Activated T-cell treated with anti-CD3 and anti-CD28 coated beads, Interleukin-2, amount 50 U/mL, for 24 hours (primary cell): ENCODE data around the gene RSKR.

Experiments used
- DNase-seq: peaks from one replicate; pipeline ENCODE4 v3.0.0-alpha.2; 2020
- H3K27ac Mint-ChIP-seq: 2 replicates; pipeline ENCODE4 v1.8.0; 2020; ENCODE audit warnings: mild to moderate bottlenecking, mixed read lengths
- H3K27me3 Mint-ChIP-seq: 2 replicates; pipeline ENCODE4 v1.8.0; 2020; ENCODE audit warnings: mixed read lengths
- H3K36me3 Mint-ChIP-seq: 2 replicates; pipeline ENCODE4 v1.8.0; 2020; ENCODE audit warnings: low read depth, mixed read lengths
- H3K4me1 Mint-ChIP-seq: 2 replicates; pipeline ENCODE4 v1.8.0; 2020; ENCODE audit warnings: low read depth, mixed read lengths
- H3K4me3 Mint-ChIP-seq: 2 replicates; pipeline ENCODE4 v1.8.0; 2020; ENCODE audit warnings: mild to moderate bottlenecking, moderate library complexity, mixed read lengths
- H3K9me3 Mint-ChIP-seq: 2 replicates; pipeline ENCODE4 v1.8.0; 2020; ENCODE audit warnings: mixed read lengths

The RSKR gene

DNA sequence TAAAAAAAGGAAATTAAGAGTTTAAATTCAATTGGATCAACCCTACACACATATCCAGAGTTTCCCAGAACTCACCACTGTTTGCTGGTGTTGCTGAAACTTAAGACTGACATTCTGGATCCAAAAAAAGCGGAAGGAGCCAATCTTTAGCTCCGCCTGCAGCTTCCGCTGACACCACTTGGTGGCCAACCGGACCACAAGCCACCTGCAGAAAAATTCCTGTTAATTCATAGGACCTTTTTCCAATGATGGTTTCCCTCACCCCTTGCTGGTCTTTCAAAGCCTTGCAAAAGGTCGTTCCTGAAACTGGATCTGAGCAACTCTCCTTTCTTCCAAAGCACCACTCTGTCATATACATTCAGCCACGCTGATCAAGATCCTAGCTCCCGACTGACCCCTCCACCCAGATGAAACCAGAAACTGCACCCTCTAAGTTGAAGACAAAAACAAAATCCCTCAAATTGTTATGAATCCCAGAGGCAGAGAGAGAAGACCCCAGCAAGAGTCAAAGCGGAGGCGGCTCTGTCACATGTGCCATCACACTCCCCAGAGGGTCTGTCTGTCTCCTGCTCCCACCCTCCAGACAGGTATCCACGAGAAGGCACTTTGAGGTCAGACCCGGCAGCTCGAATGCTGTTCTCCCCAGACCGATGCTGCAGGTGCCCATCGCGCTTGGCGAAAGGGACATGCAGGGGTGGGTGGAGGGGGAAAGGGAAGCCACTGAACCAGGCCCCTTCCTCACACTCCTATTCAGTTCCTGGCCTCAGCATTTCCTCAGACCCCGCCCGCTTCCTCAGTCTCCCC, 30.2 kb upstream of the RSKR start:
- H3K9me3 Mint-ChIP-seq = no peaks in the 10 kb centered on the region
- H3K27ac Mint-ChIP-seq = peak overlapping the region; percentile 90
- DNase-seq = peak; percentile 61
- H3K4me3 Mint-ChIP-seq = peak overlapping the region; percentile 94
- H3K4me1 Mint-ChIP-seq = peaks cover 49% of the 10 kb centered on the region
- H3K27me3 Mint-ChIP-seq = no peaks in the 10 kb centered on the region
- peaks cover 78% of the 10 kb centered on the region for H3K36me3 Mint-ChIP-seq

DNA sequence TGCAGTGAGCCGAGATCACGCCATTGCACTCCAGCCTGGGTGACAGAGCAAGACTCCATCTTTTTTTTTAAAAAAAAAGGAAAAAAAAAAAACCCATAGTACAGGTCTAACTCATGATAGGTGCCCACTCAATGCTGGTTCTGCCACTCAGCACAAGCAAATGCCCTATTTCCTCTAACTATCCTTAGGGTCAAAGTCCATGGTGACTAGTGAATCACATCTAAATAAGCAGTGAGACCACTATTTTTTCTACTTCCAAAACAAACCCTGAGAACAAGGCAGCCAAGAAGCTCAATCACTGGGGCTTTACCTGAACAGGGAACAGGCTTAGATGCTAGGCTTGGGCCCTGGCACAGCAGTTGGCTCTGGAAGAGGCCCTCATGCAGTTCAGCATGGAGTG, 27.6 kb upstream of the RSKR start:
- peak overlapping the region; percentile 35 for H3K27ac Mint-ChIP-seq
- peaks cover 81% of the 10 kb centered on the region for H3K36me3 Mint-ChIP-seq
- H3K27me3 Mint-ChIP-seq = no peaks in the 10 kb centered on the region
- H3K4me1 Mint-ChIP-seq = peaks cover 50% of the 10 kb centered on the region
- H3K4me3 Mint-ChIP-seq = no peak overlapping the region
- H3K9me3 Mint-ChIP-seq = no peaks in the 10 kb centered on the region
- DNase-seq = no peak

DNA sequence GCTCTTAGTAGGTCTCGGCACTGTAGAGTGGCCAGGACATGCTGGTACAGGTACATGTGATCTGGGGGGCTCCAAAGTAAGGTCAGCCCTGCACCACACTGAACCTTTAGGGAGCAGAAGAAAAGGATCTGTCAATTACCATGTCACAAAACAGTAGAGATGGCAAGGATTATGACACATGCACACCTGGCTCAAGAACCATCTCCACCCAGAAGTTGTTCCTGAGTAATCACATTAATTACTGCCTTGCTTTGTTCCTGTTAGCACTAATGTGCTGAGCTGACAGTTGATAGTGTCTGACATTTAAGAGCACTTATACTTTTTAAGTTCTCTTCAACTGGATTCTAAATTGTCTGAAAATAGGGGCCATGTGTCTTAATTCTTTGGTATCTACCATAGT, 21.5 kb upstream of the RSKR start:
- DNase-seq = no peak
- Mint-ChIP-seq H3K4me1 (peaks cover 33% of the 10 kb centered on the region), H3K9me3 (no peaks in the 10 kb centered on the region), H3K27me3 (no peaks in the 10 kb centered on the region), H3K27ac (no peak overlapping the region), H3K36me3 (peaks cover 96% of the 10 kb centered on the region), H3K4me3 (no peak overlapping the region)

DNA sequence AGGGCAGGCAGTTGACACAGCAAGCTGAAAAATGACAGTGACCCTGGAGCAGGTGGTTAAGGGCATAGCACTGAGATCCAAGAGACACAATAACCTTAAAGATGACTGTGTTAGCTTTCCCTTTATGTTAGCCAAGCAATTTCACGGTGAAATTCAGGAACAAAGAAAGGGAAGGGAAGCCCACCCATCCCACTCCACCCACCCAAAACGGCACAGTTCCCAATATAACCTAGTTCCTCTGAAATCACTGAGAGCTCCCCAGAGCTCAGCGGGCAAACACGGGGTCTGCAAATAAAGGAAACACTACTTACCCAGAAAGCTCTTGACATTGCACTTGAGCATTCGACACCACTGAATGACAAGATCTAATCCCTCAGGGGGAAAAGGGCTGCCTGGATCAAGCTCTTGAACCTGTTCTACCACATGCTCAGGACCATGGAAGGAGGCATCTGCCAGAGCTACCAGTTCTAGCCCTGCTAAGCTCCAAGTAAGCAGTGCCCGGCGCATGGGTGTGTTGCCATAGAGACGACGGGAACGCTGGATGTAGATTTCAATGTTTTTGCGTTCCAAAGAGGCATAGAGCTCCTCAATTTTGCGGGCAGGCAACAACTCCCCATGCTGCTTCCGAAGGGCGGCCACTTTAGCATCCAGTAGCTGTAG, 20.4 kb upstream of the RSKR start:
- no peak for DNase-seq

DNA sequence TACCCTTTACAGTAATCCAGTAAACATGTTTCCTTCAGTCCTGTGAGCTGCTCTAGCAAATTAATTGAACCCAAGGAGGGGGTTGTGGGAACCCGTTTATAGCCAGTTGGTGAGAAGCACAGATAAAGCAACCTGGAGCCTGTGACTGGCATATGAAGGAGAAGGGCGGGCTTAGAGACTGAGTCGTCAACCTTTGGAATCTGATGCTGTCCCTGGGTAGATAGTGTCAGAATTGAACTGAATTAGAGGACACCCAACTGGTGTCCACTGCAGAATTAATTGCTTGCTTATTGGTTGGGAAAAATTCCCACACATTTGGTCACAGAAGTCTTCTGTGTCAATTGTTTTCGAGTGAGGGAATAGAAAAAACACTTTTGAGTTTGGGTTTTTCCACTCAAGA, 12.8 kb upstream of the RSKR start:
- peaks cover 91% of the 10 kb centered on the region for H3K36me3 Mint-ChIP-seq
- H3K4me1 Mint-ChIP-seq = peaks cover 13% of the 10 kb centered on the region
- no peaks in the 10 kb centered on the region for H3K27me3 Mint-ChIP-seq
- peak overlapping the region; percentile 57 for H3K27ac Mint-ChIP-seq
- no peak for DNase-seq
- H3K9me3 Mint-ChIP-seq = no peaks in the 10 kb centered on the region
- no peak overlapping the region for H3K4me3 Mint-ChIP-seq

More for the DNA sequence above, 20.4 kb upstream of the RSKR start:
- no peak overlapping the region for H3K27ac Mint-ChIP-seq
- H3K27me3 Mint-ChIP-seq = no peaks in the 10 kb centered on the region
- H3K36me3 Mint-ChIP-seq = peaks cover 98% of the 10 kb centered on the region
- H3K9me3 Mint-ChIP-seq = no peaks in the 10 kb centered on the region
- peaks cover 30% of the 10 kb centered on the region for H3K4me1 Mint-ChIP-seq
- H3K4me3 Mint-ChIP-seq = no peak overlapping the region

DNA sequence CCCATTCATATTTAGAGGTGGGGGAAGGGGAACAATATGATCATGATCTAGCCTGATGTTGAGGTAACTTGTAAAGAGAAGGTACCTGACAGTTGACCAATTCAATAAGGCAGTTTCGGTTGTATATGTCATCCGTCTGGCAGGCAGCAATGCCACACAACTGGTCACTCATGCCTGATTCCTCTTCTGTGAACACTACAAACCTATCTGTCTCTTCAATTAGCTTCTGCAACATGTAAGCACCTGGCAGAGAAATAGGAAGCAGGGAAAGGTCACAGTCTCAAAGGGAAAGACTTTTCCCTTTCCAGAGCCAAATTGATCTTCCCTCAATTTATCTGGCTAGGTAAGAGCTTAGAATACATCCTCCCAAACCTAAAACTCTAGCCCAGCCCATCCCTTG, 10.2 kb upstream of the RSKR start:
- no peak for DNase-seq
- peaks cover 13% of the 10 kb centered on the region for H3K4me1 Mint-ChIP-seq
- no peaks in the 10 kb centered on the region for H3K27me3 Mint-ChIP-seq
- peak overlapping the region; percentile 50 for H3K27ac Mint-ChIP-seq
- H3K4me3 Mint-ChIP-seq = no peak overlapping the region
- H3K9me3 Mint-ChIP-seq = no peaks in the 10 kb centered on the region
- H3K36me3 Mint-ChIP-seq = peaks cover 95% of the 10 kb centered on the region

DNA sequence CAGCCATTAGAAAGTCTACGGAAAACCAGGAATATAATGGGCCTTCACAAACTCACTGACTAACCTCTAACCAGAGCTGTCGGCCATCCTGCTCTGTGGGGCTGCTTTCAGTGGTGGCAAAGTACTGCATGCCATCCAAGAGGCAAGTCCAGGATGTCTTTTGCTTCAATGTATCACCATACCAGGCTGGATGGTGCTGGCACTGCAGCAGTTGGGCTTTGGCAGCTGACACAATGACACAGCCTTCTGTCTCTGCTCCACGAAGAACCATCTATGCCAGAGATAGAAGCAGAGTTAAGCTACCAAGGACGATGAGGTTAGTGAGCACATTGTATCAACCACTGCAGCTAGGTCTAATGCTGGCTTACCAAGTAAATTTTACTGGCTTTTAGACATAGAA, 9.7 kb upstream of the RSKR start:
- Mint-ChIP-seq H3K27ac (no peak overlapping the region), H3K36me3 (peaks cover 98% of the 10 kb centered on the region), H3K4me3 (no peak overlapping the region), H3K9me3 (no peaks in the 10 kb centered on the region), H3K4me1 (peaks cover 13% of the 10 kb centered on the region), H3K27me3 (no peaks in the 10 kb centered on the region)
- DNase-seq = no peak

DNA sequence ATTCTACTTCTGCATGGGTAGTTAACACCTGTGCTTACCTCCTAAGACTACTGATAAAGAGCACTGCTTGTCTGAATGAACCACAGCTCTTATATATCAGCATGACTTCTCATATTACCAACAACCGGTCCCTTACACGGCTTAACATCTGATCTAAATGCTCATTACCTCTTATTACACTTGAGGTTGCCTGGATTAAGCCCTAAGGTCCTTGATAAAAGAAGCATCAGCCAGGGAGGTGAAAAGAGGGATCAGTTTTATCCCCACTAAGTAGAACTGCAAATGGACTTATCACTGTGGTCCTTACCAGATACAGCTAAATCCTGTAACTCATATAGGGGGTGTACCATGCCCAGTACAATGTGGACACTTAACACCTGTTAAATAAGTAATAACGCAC, 8.2 kb upstream of the RSKR start:
- H3K36me3 Mint-ChIP-seq = peaks cover 96% of the 10 kb centered on the region
- peaks cover 10% of the 10 kb centered on the region for H3K4me1 Mint-ChIP-seq
- H3K27ac Mint-ChIP-seq = no peak overlapping the region
- H3K4me3 Mint-ChIP-seq = no peak overlapping the region
- H3K27me3 Mint-ChIP-seq = no peaks in the 10 kb centered on the region
- no peaks in the 10 kb centered on the region for H3K9me3 Mint-ChIP-seq
- DNase-seq = no peak

DNA sequence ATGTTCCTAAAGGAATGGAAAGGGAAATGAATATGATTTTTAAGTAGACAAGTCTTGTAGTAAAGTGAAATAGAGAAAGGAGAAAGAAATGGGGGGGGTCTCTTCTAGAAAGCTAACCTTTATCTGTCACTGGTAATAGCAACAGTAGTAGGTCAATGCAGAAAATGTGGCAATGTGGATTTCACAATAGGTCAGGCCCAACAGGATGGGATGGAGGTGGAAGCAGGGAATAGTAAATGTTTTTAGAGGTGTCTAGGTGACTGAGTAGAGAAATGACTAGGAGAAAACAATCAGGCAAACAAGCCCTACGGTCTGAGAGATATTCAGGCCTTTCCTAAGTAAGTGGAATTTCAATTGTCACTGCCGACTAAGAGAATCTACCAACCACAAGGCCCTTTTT, 6.0 kb upstream of the RSKR start:
- peaks cover 98% of the 10 kb centered on the region for H3K36me3 Mint-ChIP-seq
- H3K27ac Mint-ChIP-seq = peak overlapping the region; percentile 71
- no peaks in the 10 kb centered on the region for H3K4me1 Mint-ChIP-seq

DNA sequence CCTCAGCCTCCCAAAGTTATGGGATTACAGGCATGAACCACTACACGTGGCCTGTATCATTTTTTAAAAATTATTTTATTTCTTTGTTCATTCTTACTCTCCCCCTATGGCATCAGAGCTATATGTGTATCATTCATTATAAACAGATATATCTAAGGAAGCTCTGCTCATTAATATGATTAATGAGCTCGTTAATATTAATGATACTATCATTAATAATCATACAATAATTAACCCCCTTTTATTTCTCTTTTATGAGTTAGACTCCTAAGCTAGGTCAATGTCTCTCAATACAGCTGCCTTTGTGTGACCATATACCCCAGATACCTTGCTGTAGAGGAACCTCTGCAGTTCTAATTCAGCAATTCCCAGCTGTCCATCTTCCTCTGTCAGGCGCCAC, 4.5 kb upstream of the RSKR start:
- no peak for DNase-seq
- no peak overlapping the region for H3K27ac Mint-ChIP-seq
- H3K4me1 Mint-ChIP-seq = no peaks in the 10 kb centered on the region
- H3K9me3 Mint-ChIP-seq = no peaks in the 10 kb centered on the region
- no peaks in the 10 kb centered on the region for H3K27me3 Mint-ChIP-seq
- H3K36me3 Mint-ChIP-seq = peaks cover 98% of the 10 kb centered on the region
- no peak overlapping the region for H3K4me3 Mint-ChIP-seq

More for the DNA sequence above, 6.0 kb upstream of the RSKR start:
- Mint-ChIP-seq H3K9me3 (no peaks in the 10 kb centered on the region), H3K27me3 (no peaks in the 10 kb centered on the region), H3K4me3 (no peak overlapping the region)
- DNase-seq = no peak

DNA sequence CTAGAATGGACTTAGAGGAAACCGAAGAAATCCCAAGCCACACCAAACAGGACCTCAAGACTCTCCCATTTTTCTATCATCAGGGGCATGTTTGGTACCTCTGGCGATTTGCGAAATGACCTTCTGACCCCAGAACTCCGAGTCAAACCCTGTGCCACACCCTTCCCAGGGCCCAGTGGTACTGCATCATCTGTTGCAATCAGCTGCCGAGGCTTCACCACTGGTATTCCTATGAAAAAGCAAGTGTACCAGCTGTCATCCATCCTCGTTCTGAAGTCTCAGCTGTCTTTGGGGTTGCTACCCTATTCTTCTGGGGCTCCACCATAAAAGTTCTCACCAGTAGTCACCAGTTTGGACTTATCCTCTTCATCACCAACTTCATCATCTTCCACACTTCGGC, 2.3 kb upstream of the RSKR start:
- Mint-ChIP-seq H3K27ac (peak overlapping the region; percentile 53), H3K4me3 (no peak overlapping the region), H3K27me3 (no peaks in the 10 kb centered on the region), H3K36me3 (peaks cover 98% of the 10 kb centered on the region), H3K4me1 (no peaks in the 10 kb centered on the region), H3K9me3 (no peaks in the 10 kb centered on the region)
- no peak for DNase-seq

DNA sequence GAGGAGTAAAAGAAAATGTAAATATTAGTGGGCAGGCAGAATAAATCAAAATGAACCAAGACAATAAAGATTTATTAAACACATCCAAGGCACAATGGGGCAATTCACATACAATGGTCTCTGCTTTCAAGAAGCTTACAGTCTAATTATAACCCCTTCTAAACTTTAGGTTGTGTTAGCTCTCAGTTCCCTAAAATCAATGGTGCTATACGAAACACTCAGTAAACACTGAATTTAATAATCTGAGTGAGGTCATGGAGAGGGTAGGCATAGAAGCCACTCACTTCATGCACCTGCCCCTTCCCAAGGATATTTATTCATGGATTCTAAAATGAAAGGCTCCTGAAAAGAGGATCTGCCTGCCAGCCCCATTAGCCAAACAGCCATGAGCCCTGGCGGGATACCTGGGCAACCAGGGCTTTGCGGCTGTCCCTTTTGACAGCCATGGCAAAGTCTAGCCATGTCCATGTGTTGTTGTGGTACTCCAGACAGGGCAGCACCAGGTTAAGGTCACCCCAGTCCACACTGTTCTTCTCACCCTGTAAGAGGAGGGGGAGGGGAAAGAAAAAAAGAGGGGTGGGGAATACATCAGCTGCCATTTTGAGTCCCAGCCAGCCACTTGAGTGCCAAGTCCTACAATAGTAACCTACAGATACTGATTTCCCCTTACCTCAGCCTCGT, 1.4 kb upstream of the RSKR start:
- H3K4me1 Mint-ChIP-seq = no peaks in the 10 kb centered on the region
- DNase-seq = no peak
- no peaks in the 10 kb centered on the region for H3K9me3 Mint-ChIP-seq
- H3K27me3 Mint-ChIP-seq = no peaks in the 10 kb centered on the region
- peaks cover 98% of the 10 kb centered on the region for H3K36me3 Mint-ChIP-seq
- H3K27ac Mint-ChIP-seq = peak overlapping the region; percentile 13
- no peak overlapping the region for H3K4me3 Mint-ChIP-seq

DNA sequence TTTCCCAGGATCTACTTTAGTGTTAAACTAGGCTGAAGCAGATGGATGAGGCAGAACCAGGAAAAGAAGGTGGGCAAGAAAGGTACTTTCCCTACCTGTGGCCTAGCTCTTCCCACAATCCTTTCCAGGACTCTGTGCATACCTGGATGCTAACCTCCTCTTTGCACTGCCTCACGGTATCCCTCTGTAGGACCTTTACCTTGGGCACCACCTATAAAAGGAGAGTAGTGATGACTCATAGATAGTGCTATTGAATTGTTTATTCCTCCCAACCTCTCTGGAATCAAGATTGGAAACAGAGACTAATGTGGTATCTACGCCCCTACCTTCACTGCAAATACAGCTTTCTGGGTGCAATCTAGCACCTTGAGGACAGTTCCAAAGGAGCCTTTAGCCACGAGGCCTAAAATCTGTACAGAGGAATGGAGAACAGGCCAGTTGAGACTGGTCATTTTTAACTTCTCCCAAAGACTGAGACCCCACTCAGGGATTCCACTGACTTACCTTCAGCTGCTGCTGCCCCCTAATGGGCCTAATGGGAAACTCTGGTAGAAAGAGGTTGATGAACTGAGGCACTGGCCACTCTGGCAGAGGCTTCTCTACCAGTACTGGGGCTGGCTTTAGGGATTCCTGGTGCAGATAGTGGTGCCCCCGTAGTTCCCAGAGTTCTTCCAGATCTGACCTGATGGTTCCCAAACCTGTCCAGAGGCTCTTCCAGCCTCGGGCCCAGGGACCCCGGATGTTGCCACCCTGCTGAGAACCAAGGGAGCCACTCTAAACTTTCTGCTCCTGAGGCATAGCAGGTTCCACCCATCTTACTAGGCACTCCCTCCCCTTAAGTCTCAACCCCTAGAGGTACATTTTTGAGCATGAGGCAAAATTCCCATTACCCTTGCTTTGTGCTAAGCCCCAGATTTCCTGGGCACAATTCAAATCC, 781 bp downstream of the RSKR start:
- peaks cover 96% of the 10 kb centered on the region for H3K36me3 Mint-ChIP-seq
- no peaks in the 10 kb centered on the region for H3K9me3 Mint-ChIP-seq
- peak; percentile 43 for DNase-seq
- peak overlapping the region; percentile 77 for H3K27ac Mint-ChIP-seq
- H3K4me3 Mint-ChIP-seq = no peak overlapping the region
- no peaks in the 10 kb centered on the region for H3K4me1 Mint-ChIP-seq
- H3K27me3 Mint-ChIP-seq = no peaks in the 10 kb centered on the region

DNA sequence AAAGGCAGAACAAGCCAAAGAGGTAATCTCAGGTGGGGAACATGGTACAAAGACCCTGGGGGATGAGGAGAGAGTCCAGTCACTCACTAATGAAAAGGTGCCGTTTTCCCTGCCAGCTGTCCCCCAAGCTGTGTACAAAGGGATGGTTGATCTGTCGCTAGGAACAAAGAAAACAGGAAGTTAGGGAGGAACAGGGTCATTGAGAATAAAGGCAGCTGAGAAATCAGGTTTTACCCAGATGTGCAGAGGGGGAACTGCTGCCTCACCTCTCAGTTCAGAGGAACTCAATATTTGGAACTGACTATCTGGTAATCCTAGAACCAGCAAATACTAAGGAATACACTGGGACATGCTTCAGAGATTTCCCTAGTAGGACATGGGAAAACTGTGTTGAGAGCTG, 1.5 kb downstream of the RSKR start:
- H3K36me3 Mint-ChIP-seq = peaks cover 98% of the 10 kb centered on the region
- H3K4me3 Mint-ChIP-seq = no peak overlapping the region
- no peaks in the 10 kb centered on the region for H3K4me1 Mint-ChIP-seq

More for the DNA sequence above, 1.5 kb downstream of the RSKR start:
- peak overlapping the region; percentile 48 for H3K27ac Mint-ChIP-seq
- H3K9me3 Mint-ChIP-seq = no peaks in the 10 kb centered on the region
- no peak for DNase-seq
- H3K27me3 Mint-ChIP-seq = no peaks in the 10 kb centered on the region
